ENCODE results near the gene COG3.
A peak's percentile ranks its signal among the peaks of the same experiment; 100 is the strongest.

Gene COG3

GRCh38 chr13:45446181-45446580, 18.6 kb upstream of the COG3 start:
- no peak for DNase-seq

DNA sequence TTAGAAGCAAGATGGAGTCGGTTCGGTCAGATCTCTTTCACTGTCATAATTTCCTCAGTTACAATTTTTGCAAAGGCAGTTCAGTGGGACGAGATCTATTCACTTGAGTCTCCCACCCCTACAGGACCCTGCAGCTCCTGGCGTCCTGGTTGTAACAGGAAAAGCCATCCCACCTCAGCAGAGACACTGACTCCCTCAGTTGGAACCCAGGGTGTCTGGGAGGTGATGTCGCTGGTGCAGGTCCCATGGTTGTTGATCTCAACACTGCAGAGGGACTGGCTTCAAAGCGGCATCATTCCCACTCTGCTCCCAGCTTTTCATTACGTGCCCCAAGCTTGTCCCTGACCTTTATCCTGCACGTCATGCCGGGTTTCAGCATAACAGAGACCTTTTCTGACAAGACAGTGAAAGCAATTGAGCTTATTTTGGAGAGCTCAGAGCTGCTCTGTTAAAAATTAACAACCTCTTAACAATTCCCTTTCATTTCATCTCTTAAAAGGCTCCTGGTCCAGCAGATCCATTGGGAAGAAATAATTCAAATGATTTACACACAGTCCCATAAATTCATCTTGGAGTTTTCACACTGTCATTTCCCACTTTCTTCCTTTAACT, 17.6 kb upstream of the COG3 start:
- DNase-seq: no peak

DNA sequence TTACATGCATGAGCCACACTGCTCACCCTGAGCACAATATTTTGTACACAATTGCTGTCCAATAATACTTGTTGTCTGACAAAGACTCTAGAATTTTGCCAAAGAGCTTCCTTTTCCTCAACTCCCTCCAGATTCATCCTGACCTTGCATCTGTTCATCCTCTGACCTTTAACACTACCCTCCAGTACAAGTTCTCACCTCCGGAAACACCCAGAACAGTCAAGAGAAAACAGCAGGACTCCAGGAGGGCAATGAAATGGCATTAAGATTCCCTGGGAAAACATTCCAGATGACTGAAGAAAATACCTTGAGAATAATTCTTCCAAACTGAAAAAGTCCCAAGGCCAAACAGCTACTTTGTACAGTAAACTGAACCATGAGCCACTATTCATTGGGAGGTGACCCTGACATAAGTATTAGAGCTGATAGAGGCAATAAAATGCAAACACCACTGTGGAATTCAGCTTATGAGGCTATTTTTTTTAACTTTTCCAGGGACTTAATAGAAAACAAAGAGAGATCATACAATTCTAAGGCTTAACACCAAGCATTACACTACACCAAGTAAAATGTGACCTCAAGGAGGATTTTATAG, 15.7 kb upstream of the COG3 start:
- DNase-seq: no peak

DNA sequence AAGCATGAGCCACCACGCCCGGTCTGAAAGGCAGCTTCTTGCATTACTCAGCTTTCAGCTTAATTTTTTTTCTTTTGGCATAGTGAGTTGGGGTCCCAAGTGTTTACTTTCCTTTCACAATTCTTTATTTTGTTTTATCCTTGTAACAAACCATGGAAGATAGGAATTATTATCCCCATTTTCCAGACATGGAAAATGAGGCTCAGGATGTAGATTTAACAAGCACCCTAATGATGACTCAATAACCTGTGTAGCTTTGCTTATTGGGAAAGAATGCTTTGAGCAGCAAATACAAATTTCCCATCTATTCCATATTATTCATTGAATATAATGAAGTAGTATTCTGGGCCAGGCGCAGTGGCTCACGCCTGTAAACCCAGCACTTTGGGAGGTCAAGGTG, 13.5 kb upstream of the COG3 start:
- no peak for DNase-seq

GRCh38 chr13:45454204-45454603, 10.5 kb upstream of the COG3 start:
- no peak for DNase-seq

DNA sequence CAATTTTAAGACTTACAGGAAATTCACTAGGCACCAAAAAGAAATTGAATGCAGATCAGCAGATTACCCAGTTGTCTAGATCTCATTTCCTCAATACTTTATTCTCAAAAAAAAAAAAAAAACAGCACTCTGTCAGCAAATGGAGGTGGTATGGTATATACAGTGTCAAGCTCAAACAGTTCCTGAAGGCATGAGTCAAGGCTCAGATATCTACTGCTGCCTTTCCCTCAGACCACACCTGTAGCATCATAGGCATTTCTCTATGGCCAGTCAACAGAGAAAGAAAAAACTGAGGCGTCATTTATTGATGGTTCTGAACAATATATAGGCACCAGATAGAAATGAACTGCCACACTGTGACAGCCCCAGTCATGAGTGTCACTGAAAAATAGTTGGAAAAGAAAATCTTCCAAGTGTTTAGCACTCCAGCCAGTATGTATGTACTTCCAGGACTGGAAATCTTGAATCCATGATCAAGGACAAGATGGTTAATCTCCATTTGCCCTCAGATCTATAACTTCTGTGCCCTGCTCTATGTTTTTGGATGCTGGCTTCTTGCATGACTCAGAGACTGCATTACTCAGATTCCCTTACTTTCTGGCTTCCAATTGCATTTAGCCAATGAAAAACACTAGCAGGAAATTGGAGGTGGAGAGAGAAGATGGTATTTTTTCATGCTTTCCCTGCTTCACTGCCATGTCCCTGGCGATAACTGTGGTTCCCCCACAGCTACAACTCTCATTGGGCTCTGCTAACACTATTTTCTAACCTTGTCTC, 8.4 kb upstream of the COG3 start:
- DNase-seq: no peak

GRCh38 chr13:45464141-45464686, 525 bp upstream of the COG3 start:
- peak in 1 of 14 donors; percentile 22 for DNase-seq

- DNase-seq: no peak
Measured at GRCh38 chr13:45466359-45466758, 1.6 kb downstream of the COG3 start.

DNA sequence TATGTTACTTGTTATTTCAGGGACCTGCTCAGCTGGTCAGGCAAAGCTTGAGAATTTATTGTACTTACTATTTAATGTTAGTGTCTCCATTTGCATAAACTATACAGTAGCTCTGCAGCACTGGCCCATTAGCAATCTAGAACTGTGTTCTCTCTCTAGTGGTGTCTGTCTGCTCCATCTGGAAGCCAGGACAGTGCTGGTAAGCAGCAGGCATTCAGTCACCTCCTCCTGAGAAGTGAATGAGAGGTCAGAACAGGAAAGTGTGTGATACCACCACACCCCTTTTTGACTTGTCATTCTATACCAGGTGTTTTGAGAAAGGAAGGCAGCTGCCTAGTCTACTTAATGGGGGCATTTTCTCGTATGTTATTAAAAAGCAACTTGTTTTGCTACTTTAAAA, 3.9 kb downstream of the COG3 start:
- no peak for DNase-seq

DNA sequence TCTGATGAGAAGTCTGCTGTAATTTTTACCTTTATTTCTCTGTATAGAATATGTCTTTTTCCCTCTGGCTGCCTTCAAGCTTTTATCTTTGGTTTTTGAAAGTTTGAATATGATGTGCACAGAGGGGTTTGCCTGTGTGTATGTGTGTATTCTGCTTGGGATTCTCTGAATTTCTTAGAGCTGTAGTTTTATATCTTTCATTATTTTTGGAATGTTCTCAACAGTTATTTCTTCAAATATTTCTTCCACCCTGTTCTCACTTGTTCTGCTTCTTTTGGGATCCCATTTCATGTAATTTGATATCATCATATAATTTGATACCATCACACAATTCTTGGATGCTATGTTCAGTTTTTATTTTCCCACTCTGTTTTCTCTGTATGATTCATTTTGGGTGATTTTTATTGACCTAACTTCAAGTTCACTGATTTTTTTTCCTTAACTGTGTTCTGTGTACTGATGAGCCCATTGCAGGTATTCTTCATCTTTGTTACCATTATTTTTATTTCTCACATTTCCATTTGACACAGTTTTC, 7.5 kb downstream of the COG3 start:
- DNase-seq: no peak

GRCh38 chr13:45473627-45474026, 8.9 kb downstream of the COG3 start:
- no peak for DNase-seq

- no peak for DNase-seq
Measured at GRCh38 chr13:45474584-45475454, 10.1 kb downstream of the COG3 start.

GRCh38 chr13:45479661-45480060, 14.9 kb downstream of the COG3 start:
- DNase-seq: no peak

GRCh38 chr13:45481688-45482087, 16.9 kb downstream of the COG3 start:
- no peak for DNase-seq

GRCh38 chr13:45482571-45483173, 17.9 kb downstream of the COG3 start:
- DNase-seq: no peak

GRCh38 chr13:45487604-45488003, 22.9 kb downstream of the COG3 start:
- DNase-seq: no peak

DNA sequence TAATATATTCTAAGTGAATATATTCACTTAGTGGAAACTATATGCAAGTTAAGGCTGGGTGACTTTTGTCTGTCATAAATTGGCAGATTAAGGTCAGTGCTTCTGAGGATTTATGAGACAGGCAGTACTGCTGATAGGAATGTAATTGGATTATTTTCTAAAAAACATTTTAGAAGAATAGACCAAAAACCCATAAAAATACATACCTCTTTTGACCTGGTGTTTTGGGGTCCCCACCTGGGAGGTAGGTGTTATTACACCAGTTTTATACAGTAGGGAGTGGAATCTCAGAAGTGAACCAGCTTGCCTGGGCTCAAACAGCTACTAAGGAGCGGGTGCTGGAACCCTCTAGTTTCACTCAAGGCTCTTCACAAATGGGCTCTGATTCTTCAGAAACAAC, 25.3 kb downstream of the COG3 start:
- DNase-seq: no peak

DNA sequence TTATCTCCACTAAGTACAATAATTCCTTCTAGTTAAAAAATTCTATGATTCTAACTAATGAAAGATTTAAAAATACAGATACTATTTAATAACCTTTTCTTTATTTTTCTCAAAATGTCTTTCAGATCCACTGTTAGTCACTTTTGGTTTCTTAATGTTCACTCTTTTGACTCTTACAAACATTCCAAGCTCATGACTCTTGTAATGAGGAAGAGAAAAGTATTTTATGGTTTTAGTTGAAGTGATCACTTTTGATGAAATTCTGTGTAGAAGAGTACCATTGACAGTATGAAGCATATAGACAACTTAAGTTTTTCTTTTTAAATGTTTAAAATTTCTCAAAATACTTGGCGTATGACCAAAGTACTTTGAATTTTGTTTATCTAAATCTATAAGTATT, 27.8 kb downstream of the COG3 start:
- DNase-seq: no peak

DNA sequence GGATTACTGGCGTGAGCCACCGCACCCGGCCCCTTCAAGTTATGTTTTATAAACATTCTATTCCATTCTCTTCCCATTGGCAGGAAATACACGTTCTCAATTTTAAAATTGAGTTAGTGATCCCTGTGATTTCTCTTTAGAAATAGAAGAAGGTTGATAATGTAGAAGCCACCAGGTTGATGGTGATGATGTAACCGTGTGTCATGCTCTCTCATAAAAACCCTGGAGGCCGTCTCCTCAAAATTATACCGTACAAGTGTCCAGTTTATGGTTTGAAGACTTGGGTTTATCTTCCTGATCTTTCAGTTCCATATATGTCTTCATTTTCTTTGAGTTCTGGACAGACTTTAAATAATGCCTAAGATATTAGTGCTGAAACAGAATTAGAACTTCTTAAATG, 32.2 kb downstream of the COG3 start:
- no peak for DNase-seq

DNA sequence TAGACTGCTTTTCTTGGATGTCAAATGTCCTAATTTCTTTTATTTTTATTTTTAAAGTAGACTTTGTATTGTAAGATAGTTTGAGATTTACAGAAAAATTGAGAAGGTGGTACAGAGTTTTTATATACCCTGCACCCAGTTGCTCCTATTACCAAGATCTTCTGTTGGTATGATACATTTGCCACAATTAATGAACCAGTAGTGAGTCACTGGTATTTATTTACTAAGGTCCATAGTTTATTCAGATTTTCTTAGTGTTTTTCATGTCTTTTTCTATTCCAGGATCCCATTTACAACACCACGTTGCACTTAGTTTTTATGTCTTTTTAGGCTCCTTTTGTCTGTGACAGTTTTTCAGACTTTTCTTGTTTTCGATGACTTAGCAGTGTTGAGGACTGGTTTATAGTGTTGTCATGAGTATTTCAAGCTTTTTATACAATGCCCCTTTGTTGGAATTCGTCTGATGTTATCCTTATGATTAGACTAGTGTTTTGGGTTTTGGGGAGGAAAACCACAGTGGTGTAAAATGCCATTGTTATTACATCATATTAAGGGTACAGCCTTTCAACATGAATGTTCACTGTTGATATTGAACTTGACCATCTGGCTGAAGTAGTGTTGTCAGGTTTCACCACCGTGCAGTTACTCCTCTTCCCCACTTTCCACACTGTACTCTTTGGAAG, 35.9 kb downstream of the COG3 start:
- DNase-seq: no peak

- DNase-seq: no peak
Measured at GRCh38 chr13:45501175-45501526, 36.4 kb downstream of the COG3 start.

DNA sequence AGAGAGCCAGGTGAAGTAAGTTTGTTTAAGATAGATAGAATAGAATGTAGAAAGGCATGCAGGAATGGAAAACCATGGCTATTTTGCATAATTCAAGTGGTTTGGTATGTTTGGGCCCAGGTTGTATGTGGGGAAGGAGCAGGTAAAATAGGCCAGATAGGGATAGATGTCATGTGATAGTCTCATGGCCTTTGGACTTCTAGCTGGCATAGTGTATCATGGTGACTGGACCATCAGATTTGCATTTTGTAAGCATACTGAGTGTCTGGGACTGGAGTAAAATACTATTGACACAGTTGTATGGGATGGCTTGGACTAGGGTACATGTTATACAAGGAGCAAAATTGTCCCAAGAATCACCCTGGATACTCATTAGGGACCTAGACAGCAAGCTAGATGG, 38.9 kb downstream of the COG3 start:
- DNase-seq: no peak
